Smooth muscle cell of the coronary artery (primary cell): ENCODE measurements around the gene TMPRSS7. TPM values are rescaled to one million over a fixed set of nuclear protein-coding genes. Genes with fewer than 3 reads are reported as not detected.

ENCODE experiments used
- total RNA-seq: library from RNA; depleted of rRNA; stranded (reverse); fragments of >200 nt; gene quantifications from 2 replicates; pipeline ENCODE4 v1.2.3, GENCODE V29; 2014; ENCODE audit warnings: low replicate concordance

TMPRSS7 gene, protein sequence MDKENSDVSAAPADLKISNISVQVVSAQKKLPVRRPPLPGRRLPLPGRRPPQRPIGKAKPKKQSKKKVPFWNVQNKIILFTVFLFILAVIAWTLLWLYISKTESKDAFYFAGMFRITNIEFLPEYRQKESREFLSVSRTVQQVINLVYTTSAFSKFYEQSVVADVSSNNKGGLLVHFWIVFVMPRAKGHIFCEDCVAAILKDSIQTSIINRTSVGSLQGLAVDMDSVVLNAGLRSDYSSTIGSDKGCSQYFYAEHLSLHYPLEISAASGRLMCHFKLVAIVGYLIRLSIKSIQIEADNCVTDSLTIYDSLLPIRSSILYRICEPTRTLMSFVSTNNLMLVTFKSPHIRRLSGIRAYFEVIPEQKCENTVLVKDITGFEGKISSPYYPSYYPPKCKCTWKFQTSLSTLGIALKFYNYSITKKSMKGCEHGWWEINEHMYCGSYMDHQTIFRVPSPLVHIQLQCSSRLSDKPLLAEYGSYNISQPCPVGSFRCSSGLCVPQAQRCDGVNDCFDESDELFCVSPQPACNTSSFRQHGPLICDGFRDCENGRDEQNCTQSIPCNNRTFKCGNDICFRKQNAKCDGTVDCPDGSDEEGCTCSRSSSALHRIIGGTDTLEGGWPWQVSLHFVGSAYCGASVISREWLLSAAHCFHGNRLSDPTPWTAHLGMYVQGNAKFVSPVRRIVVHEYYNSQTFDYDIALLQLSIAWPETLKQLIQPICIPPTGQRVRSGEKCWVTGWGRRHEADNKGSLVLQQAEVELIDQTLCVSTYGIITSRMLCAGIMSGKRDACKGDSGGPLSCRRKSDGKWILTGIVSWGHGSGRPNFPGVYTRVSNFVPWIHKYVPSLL
- 0.08 TPM in 1 of 2 replicates, not detected in the other for total RNA-seq

DNA sequence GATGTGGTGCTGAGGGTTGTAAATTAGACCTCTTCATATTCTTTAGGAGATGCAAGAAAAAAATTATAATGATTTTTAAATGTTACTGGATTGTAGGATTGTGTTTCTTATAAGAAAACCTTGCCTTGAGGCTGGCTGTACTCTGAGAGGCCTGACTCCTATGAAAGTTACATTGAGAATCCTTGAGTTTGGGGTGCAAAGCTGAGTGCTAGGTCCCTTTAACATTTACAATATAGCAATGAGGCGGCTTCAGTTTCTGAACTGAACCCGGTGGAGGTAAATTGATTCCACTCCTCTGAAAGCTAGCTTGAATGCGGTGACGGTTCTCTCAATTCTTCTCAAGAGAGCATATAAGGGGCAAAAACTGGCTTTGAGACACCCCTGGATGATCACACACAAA is at the start of gene TMPRSS7:
TMPRSS7 (plus strand) TSS at position 301 of the 400 bp plus-strand sequence. CDS start 110 bp downstream, outside the sequence.

DNA sequence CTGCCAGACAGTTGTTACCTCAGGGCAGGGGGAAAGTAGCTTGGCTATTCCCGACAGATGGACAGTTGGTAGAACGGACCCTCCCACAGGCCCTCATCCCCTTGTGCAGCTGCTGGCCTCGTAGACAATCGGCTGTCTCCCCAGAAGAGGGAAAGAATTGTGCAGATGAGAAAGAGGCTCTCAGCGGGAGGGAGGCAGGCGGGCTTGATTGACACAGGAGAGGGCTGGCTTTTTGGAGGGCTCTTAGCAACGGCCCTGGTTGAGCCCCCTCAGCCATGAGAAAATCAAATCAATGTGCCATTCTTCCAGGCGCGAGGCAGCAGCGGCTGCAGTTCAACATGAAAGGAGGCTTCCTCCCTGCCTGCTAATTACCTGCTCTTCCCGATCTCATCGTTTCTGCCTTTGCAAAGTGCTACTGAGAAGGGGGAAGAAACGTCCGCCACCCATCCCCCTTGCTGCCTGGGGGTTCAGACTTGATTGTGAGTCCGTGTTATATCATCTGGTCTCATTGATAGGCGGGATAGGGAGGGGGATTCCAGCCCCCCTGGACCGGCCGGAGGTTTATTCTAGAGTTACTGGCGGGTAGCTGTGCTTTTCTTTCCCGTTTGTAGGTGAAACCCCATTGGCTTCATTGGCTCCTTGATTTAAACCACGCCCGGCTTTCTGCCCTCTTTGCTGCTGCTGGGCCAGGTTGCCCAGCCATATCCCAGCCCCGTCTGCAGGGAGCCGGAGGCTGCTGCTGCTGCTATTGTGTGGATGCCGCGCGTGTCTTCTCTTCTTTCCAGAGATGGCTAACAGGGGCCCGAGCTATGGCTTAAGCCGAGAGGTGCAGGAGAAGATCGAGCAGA is 35.7 kb upstream of the TMPRSS7 start, which contains the start of gene TAGLN3:
TAGLN3 (plus strand) TSS at position 287 of the 848 bp plus-strand sequence; CDS start at position 788, 501 bp downstream.

DNA sequence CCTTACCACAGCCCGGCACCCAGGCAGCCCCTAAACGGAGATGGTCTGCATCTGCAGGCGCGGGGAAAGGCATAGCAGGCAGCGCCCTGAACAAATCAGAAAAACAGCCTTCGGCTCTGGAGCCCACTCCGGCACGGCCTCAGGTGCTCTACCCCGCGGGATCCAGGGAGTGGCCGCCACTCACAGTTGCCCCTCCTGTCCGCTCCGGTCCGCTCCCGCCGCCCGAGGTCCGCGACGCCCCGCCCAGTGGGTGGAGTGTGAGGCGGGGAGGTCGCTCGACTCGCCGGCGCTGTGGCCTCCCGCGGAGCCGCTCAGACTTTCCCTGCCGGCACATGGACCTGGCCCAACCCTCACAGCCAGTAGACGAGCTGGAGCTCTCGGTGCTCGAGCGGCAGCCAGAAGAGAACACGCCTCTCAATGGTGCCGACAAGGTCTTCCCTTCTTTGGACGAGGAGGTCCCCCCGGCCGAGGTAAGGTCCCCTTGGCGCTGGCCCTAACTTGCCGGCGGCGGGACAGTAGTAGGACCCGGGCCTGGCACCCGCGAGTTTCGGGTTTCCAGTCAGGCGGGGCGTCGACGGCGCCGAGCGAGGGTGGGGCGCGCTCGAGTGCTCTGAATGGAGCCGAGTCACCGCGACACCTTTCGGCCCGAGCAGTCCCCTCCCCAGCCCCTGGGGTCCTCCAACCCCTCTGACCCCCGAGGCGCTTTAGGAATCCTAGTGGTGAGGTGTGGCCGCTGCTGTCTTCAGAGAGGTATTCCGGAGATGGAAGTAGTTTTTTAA is 51.7 kb downstream of the TMPRSS7 start, which contains the start of gene C3orf52:
C3orf52 (plus strand) TSS at position 314 of the 779 bp plus-strand sequence; CDS start at position 333, 19 bp downstream.

Other genes starting within 250 kb of the TMPRSS7 start
- 48.1 and 67.3 TPM in 2 replicates for gene PHLDB2, start 175.5 kb upstream of the TMPRSS7 start, total RNA-seq
- 36.5 and 39.4 TPM in 2 replicates for gene ABHD10, start 55.7 kb upstream of the TMPRSS7 start, total RNA-seq
- gene TAGLN3, start 35.8 kb upstream of the TMPRSS7 start, total RNA-seq = 0.38 TPM in 1 of 2 replicates, not detected in the other
- gene C3orf52, start 51.7 kb downstream of the TMPRSS7 start, total RNA-seq = 1.2 and 6.2 TPM in 2 replicates
- gene GCSAM, start 98.5 kb downstream of the TMPRSS7 start, total RNA-seq = not detected in 2 replicates